NCI-H1694 (cell line): ENCODE data around the gene PKNOX2.

ENCODE experiments used
- DNase-seq: peaks from one replicate; lab custom pipeline; 2025; lab: John Stamatoyannopoulos, UW

The PKNOX2 gene

DNA sequence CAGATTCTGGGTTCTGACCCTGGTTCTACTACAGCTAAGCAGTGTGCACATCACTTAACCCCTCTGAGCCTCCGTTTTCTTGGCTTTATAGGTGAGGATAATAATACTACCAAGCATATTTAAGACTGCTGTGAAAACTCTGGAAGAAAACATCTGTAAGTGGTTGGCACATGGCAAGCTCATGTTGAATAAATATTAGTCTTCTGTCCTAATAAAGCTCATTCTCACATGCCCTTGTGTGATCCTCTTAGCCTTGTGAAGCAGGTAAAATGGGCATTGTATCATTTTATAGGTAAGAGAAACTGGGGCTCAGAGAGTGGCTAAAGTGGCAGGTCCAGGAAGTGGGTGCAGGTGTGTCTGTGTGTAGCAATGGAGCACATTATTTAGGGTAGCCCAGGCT is 8.5 kb downstream of the PKNOX2 start:
- DNase-seq: no peak

DNA sequence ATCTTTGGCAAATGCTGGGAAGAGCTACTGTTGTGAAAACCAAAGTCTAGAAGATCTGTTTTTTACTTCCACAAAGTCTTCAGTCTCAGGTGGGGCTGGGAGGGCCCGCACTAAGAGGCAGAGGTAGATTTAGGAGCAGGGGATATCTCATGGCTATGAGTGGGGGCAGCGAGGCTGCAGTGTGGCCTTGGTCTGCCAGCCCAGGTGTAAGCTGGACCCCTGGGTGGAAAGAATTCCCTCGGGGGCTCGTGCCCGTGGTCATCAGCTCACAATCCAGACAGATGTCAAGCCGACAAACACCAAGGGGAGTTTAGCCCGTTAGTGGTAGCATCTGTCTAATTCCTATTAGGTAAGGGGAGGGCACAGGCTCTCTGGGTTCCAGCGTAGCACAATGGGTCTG is 9.0 kb downstream of the PKNOX2 start:
- no peak for DNase-seq

DNA sequence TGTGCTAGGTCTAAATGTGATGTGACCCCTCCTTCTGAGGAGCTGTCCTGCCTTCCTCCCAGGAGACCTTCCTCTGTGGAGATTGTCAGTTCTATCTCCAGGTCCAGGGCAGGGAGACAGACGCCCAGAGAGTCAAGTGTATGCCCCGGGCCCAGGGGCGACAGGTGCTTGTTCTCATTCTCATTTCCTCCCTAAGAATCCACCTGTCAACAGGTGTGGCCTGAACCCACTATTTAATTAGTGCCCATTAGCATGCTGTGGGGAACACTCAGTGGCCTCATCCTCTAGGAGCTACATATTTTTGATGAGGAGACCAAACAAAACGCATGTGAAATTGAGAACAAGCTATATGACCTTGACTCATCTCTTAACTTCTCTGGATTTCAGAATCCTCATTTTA is 9.5 kb downstream of the PKNOX2 start:
- DNase-seq: no peak

DNA sequence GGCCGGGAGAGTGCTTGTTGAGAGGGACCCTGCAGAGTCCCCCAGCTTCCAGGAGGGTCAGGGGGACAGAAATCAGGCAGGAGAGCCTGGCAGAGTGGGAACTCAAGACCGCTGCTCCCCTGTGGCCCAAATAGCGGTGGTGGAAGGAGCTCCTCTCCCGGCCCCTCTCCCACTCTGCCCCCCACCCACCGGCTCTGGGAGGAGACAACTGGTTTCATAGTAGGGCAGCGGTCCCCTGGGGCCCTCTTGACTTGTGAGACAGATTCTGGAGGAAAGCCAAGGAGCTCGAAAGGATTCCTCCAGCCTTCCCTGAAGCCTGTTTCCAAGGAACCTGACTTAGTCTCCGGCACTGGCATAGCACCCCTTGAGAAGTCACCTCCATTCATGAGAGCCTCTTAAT is 10.1 kb downstream of the PKNOX2 start:
- no peak for DNase-seq

DNA sequence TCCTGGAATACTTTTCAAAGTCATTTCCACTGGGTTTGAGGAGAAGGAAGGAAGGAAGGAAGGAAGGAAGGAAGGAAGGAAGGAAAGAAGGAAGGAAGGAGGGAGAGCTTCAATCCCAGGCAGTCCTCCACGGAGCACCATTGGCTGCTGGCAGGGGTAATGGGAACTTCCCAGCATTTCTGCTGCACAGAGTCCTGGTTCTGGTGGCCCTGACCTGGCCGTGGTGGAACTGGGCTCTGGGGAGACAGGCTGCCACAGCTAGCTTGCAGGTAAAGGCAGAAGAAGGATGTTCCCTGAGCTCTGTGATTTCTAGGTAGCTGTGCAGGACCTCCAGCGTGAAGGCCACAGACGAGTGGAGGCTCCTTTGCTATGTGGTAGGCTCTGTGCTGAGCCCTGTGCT is 10.6 kb downstream of the PKNOX2 start:
- DNase-seq: no peak

DNA sequence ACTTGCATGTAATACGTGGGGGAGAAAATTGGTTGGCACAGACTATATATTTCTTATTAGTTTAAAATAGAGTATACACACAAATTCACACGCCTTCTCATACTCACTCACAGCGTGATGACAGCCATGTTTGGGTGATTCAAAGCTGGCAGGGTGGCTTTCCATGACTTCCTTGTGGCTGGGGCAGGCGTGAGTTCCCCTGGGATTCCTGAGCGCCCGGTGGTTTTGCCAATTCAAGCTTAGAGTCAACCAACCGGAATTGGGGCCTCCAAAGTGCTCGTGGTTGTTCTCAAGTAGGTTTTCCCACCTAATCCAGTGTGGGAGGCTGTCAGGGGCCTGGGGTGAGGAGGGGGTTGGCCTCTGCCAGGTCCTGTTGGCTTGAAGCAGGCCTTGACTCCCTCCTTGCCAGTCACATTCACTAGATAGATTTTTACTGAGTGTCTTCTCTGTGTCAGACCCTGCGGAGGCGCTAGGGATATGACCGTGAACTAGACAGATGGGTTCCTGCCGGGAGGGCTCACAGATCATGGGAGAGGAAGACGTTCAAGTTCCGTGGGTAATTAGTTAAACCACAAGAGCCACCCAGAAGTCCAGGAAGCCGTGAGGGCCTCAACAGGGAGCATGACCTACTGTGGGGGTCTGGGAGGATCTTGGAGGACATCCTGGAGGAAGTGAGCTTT is 11.5 kb downstream of the PKNOX2 start:
- DNase-seq: no peak

DNA sequence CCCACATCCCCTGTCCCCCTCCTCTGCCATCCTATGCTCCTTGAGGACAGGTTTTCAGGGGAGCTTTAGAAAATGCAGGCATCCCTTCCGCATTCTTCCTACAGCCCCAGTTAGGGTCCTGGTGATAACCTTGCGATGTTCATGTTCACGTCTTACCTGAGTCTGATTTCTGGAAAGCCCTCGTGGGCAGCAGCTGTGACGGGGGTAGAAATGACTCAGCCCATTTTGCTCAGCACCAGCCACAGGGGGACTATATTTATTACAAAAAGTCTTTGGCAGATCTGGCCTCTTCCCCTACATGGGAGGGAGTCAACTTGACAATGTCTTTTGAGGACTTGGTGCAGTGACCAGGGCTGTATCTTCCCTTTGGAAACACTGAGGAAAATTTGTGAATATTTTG is 12.3 kb downstream of the PKNOX2 start:
- DNase-seq: no peak

DNA sequence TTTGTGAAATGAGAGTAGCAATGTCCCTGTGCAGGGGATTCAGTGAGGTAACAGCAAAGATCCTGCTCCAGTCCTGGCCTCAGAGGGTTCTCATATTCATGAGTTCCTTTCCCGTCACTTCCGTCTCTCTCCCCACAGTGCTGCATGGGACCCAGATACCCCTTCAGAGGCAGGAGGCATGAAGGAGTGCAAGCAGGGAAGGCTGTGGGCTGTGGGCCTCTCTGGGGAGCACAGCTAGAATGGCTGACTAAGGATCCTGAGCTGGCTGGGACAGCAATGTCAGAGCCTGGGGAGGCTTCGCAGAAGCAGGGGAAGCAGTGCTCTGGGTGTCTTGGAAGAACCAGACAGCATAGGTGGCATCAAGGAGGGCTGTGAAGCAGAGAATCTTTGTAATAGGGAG is 13.0 kb downstream of the PKNOX2 start:
- DNase-seq: no peak

DNA sequence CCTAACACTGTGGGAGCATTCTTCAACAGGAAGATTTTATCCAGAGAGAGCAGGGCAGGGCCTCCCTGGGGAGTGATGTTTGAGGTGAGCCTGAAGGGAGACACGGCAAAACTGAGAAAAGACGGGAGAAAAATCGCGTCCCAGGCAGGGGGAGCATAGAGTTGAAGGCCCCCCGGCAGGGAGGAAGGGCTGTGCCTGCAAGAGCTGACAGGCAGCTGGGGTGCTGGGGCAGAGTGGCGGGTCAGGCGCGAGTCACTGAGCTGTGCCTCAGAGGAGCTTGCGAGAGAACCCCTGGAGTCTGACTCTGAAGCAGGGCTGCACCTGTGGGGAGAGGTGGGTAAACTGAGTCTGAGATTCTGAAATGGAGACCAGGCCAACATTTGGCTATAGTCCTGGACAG is 14.8 kb downstream of the PKNOX2 start:
- no peak for DNase-seq

DNA sequence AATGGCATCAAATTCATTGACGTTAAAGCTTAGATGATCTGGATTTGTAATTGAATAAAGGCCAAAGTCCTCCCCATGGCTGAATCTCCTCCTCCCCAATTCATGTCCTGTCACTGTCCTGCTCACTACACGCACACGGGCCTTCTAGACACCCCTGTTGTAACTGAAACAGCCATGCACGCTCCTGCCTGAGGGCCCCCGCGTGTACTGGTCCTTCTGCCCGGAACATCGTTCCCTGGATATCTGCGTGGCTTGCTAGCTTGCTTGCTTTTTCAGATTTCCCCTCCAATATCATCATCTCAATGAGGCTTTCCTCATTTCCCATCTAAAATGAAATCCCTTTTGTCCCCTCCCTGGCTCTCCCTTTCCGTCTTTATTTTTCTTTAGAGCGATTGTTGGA is 15.3 kb downstream of the PKNOX2 start:
- DNase-seq: no peak

DNA sequence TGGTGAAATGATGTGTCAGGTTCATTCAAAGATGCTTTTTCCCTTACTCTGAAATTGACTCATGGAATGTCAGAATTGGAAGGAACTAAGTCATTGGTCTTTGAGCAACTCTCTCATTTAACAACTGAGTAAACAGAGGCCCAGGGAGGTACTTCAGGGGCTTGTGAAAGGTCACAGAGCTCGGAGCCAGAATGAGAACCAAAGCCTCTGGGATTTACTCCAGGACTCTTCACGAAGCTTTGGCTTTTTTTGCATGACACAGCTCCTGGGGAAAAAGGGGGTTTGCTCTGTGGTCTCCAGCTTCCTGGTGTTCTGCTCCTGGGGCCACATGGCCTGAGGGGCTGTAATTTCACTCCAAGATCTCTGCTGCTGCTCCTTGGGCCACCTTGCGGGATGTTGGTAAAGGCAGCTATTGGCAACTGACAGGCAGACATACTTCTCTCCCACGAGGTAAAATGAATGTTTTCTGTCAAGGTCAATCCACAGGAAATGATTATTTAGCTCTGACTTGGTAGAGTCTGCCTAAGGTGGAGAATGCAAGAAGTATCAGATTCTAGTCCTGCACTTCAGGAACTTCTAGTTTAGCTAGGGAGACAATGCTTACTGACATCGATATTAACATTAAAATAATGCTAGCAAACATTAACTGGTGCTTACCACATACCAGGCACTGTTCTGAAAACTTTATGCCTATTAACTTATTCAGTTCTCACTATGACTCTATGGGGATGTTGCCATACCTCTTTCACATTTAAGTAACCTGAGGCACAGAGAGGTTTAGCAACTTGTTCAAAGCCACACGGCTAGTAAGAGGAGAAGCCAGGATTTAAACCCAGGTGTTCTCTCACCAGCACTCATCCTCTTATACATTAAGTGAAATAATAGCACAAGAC is 16.1 kb downstream of the PKNOX2 start:
- DNase-seq: no peak

DNA sequence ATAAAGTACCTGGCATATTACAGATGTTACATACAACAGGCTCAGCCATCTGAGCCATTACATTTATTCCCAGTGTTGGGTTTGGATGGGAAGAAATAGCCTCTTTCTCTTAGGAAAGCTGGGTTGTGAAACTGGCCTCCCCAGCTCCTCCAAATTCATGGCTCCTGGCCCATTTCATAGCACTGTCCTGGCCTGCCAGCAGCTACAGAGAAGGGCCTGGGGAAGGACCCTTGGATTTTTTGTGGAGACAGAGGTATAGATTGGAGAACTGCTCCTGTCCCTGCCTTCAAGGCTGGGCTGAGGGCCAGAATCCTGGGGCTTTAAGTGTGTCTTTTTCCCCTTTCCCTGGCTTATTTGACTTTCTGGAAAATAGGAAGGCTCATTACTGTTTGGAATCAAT is 18.0 kb downstream of the PKNOX2 start:
- DNase-seq: no peak

DNA sequence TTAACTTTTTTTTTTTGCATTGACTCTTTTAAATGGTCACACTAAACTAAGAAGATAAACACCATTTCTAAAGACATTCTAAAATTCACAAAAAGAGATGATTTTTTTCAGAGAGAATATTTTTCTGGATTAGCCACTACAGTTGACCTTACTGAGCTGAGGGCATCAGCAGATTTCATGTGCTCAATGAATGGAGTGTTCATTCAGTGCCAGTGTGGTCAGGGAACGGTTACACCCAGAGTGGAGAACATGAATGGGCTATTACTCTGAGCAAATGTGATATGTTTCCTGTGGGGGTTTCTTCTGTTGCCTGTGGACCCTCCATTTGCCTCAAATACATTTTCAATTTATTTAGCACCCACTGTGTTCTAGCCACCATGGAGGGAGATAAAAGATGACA is 19.1 kb downstream of the PKNOX2 start:
- DNase-seq: no peak

DNA sequence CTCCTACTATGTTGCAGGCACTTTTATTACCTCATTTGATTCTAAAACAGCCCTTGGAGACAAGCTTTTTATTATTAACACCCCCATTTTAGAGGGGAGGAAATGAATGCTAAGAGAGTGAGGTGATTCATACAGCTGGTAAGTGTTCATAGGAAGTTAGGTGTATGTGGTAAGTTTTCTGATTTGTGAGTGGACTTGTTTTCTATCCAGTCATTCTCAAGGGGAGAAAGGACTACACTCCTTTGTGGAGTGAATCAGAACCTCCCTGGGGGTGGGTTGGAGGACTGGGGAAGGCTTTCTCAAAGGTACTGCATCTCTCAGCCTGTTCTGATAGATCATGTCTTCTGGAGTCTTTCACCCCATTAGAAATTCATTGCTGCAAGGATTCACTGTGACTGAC is 23.5 kb downstream of the PKNOX2 start:
- no peak for DNase-seq

DNA sequence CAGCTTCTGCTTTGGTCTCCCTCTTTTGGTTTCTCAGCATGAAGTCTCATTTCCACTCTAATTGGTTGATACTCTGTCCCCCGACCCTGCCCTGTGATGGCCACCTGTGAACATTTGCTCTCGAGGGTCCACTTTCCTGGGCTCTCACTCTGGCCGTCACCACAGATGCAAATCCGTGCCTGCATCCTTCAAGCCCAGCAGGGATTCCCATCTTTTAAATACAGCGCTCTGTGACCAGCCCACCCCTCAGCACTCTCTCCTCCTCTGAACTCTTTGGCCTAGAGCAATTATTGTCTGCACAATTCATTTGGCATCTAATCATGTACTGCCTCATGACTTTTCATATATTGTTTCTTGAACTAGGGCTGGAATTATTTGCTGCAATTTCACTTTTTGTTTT is 26.0 kb downstream of the PKNOX2 start:
- no peak for DNase-seq

DNA sequence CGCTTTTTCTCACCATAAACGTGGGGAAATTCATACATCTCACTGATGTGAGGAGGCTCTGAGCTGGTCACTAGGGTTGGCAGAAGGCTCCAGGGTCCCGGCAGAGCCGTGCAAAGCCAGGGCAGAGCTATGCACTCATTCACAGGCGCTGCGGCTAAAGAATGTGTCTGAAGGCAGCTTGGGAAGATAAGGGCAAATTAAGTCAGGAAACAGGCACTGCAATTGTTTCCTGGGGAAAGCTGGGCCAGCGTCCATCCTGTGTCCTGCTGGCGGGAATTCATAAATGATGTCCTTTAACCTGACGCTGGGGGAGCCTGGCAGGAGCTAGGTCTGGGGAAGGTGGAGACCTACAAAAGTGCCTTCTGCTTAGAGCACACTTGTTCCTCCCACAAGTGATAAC is 27.6 kb downstream of the PKNOX2 start:
- DNase-seq: no peak

DNA sequence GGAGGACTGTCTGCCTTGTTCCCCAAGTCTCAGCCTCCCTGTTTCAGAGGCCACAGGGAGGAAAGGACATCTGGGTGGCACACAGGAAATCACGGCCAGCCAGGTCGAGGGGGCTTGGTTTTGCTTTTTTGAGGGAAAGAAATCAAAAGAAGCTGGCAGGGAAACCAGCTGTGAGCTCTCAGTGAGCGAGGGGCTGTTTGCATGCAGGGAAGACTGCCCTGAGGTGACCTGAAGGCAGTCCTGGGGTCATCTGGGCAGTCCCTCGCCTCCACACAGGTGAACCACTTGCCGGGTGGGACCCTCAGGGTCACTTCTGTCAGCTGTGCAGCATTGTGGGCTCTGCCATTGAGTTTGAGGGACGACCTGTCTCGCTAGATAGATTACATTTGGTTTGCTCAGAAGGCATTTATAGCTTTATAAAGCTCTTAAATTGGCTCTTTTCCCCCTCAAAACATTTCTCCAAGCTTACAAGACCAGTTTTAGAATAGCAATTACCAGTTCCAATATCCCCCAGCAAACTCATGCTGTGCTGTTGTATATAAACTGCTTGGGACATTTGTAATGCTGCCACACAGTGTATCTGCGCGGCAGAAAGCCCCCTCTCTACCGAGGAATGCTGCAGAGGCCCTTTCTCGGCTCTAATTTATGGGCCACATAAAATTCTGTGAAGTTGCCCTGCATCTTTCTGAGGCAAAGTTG is 28.3 kb downstream of the PKNOX2 start:
- no peak for DNase-seq

DNA sequence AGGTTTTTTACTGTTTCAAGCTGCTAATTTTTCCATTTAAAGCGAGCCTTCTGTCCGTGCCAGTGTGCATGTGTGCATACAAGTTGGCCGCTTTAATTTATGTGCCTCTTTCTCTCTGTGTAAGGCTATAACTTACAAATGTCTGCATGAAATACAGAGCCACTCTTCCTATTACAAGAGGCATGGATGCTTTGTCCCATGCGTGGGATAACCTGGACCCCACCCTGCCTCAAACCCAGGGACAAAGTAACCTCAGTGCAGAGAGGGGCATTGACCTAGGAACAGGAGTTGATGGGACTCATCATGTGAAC is 28.8 kb downstream of the PKNOX2 start:
- no peak for DNase-seq

DNA sequence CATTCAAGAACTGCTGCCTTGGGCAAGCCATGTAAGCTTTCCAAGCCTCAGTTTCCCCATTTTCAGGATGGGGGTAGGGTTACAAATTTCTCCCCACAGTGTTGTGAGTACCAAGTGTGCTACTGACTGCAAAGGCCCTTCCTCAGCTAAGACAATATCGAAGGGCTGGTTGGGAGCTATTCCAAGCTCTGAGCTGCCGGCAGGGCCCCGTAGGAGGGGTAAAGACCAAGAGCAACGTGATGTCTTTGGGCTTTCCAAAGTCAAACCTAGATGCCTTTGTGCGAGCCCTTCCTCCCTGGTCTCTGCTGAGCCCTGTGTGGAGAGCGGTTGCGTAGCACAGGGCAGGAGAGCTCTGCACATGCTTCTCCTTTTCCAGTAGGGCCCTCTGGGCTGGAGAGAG is 29.3 kb downstream of the PKNOX2 start:
- DNase-seq: no peak

DNA sequence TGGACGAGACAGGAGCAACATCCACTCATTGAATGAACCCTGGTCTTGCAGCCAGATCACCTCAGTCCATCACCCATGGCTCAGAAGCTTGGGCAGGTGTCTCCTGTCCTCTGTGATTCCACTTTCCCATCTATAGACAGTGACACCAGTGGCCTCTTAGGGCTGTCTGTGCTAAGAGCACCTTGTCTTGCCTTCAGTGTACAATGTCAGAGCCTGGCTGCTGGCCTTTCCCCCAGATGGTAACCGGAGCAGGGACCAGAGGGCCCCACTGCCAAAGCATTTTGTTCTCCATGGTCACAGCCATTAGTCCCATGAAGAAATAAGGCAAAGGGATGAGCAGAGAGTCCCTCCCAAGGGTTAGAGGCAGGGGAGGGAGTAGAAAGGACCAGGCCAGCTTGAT is 35.4 kb downstream of the PKNOX2 start:
- no peak for DNase-seq

DNA sequence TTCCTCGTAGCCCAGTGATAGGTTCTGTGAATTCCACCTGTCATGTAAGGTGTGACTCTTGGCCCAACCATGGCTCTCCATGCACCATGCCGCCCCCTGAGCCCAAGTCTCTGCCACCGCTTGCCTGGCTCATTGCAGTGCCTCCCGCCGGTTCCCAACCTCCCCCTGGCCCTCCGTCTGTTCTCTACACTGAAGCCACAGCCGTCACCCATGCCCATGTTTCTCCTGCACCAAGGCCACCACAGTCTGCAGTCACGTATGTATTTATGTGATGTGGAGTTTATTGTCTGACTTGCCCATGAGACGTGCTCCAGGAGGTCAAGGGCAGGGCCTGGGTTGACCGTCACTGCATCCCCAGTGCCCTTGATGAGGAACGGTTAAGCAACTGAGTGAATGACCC is 35.9 kb downstream of the PKNOX2 start:
- DNase-seq: no peak

DNA sequence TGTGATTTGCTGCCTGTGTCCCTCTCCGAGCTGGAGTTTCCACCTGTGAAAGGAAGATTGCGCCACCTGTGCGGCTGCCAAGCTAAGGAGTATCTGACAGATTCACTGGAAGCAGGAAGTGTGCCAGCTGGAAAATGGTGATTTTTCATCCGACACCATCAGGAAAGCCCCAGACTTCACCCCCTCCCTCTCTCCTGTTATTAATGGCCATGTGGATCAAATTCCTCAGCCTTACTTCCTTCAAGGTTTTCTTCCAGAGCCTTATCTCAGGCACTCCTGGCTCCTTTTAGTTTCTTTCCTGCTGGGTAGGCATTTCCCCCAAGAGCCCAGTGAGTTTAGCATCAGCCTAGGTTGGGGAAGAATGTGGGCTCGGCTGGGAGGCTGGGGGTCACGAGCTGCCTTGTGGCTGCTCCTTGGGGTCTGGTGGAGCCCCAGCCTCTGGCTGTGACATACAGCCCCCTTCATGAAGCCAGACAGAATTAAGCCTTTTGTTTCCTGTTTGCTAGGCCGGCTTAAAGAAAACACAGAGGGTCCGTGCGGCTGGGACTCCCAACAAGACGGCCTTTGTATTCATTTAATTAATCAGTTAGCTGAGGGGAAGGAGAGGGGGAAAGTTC is 37.1 kb downstream of the PKNOX2 start:
- no peak for DNase-seq

DNA sequence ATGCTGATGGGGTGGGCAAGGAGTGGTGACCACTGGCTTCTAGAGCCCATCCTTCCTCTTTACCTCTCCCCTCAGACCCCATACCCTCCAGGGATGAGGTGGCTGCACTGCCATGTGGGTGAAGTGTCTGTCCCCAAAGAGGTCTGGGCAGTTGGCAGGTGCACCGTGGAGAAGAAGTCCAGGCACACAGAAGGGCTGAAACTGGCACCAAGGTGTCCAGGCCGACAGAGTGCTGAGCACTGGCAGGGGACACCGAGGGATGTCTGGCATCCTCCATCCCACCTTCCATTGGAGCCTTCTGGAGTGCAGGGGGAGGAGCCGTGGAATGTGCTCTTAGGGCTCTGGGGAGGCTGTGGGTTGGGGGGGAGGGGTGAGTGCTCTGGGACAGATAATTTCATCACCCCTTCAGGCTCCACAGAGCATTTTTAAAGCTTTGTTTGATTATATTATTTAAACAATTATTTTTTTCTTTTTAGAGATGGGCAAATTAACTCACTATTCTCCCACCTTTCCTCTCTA is 37.9 kb downstream of the PKNOX2 start:
- no peak for DNase-seq
